H1 (cell line): Measurements from ENCODE around the gene PKD1L1. TPM values are rescaled to one million over a fixed set of nuclear protein-coding genes. Genes with fewer than 3 reads are reported as not detected.

ENCODE experiments used
- CEBPB ChIP-seq: IDR thresholded peaks from 2 replicates; pipeline ENCODE4 v1.6.1; 2012; ENCODE audit warnings: low read depth, low read length
- CTBP2 ChIP-seq: IDR thresholded peaks from 2 replicates; pipeline ENCODE4 v1.7.0; 2011; ENCODE audit warnings: borderline replicate concordance, mild to moderate bottlenecking, moderate library complexity, mixed read lengths, low read length; ENCODE audit not compliant: insufficient read depth, insufficient read length
- EGR1 ChIP-seq: IDR thresholded peaks from 2 replicates; pipeline ENCODE4 v1.6.1; 2011; ENCODE audit warnings: low read depth, low read length, borderline replicate concordance
- KDM5A ChIP-seq: fragments of 200-600 bp; IDR thresholded peaks from 2 replicates; pipeline ENCODE4 v1.7.1; 2012; ENCODE audit warnings: mild to moderate bottlenecking, low read length, inconsistent platforms, mixed read lengths
- NANOG ChIP-seq: IDR thresholded peaks from 2 replicates; pipeline ENCODE4 v1.6.1; 2011; ENCODE audit warnings: low read length, low read depth, mild to moderate bottlenecking, inconsistent platforms; ENCODE audit not compliant: insufficient read depth, poor library complexity, severe bottlenecking
- POLR2A ChIP-seq, 2 experiments: IDR thresholded peaks; 1 replicate in 1 of 2; 2 replicates in 1 of 2; pipeline ENCODE4 v1.6.1; 2011; ENCODE audit warnings: low read depth in 2 of 2, low read length in 2 of 2, mild to moderate bottlenecking in 2 of 2; ENCODE audit errors: control extremely low read depth in 1 of 2
- POLR2AphosphoS5 ChIP-seq: IDR thresholded peaks from 2 replicates; pipeline ENCODE4 v1.6.1; 2011; ENCODE audit warnings: low read depth, low read length
- RFX5 ChIP-seq: IDR thresholded peaks from 2 replicates; pipeline ENCODE4 v1.6.1; 2011; ENCODE audit warnings: low read depth, low read length, improper control_type of control experiment, borderline replicate concordance
- polyA plus RNA-seq, 7 experiments: library from polyadenylated mRNA; depleted of rRNA in 3 of 7; stranded (reverse) in 5 of 7; unstranded in 2 of 7; fragments of >200 nt in 5 of 7; fragments of 200-250 nt in 2 of 7; gene quantifications; 1 replicate in 5 of 7; 2 replicates in 1 of 7; 4 replicates in 1 of 7; pipeline versions ENCODE4 v1.2.1 to v1.2.3, GENCODE V29; 2011 to 2013; ENCODE audit warnings: missing spikeins in 2 of 7, mixed read lengths in 2 of 7
- total RNA-seq: library from RNA; stranded (reverse); fragmentation: NEBNext Ultra II Directional; extraction: Animal tissue kit (Norgen Biotek cat#: 25700); gene quantifications from 2 replicates; pipeline ENCODE4 v1.2.1, GENCODE V29; 2021
- TF ChIP-seq, protein P1 (sequence below): fragments of 300-600 bp; sonication (generic); IDR thresholded peaks from 2 replicates; pipeline ENCODE4 v1.7.1; 2012; ENCODE audit warnings: low read length, moderate library complexity, mild to moderate bottlenecking, inconsistent platforms; ENCODE audit not compliant: insufficient replicate concordance

PKD1L1 gene
- total and polyA plus RNA-seq, 2 of the 8 experiments (the other 6 are each of a cell fraction or from before 2014, with no cell fraction given) = 0.22 to 0.35 TPM

GRCh38 chr7:47979145-47979831, 31.0 kb upstream of the PKD1L1 start, which contains the start of gene HUS1 (continued):
- TF ChIP-seq, protein P1, sequence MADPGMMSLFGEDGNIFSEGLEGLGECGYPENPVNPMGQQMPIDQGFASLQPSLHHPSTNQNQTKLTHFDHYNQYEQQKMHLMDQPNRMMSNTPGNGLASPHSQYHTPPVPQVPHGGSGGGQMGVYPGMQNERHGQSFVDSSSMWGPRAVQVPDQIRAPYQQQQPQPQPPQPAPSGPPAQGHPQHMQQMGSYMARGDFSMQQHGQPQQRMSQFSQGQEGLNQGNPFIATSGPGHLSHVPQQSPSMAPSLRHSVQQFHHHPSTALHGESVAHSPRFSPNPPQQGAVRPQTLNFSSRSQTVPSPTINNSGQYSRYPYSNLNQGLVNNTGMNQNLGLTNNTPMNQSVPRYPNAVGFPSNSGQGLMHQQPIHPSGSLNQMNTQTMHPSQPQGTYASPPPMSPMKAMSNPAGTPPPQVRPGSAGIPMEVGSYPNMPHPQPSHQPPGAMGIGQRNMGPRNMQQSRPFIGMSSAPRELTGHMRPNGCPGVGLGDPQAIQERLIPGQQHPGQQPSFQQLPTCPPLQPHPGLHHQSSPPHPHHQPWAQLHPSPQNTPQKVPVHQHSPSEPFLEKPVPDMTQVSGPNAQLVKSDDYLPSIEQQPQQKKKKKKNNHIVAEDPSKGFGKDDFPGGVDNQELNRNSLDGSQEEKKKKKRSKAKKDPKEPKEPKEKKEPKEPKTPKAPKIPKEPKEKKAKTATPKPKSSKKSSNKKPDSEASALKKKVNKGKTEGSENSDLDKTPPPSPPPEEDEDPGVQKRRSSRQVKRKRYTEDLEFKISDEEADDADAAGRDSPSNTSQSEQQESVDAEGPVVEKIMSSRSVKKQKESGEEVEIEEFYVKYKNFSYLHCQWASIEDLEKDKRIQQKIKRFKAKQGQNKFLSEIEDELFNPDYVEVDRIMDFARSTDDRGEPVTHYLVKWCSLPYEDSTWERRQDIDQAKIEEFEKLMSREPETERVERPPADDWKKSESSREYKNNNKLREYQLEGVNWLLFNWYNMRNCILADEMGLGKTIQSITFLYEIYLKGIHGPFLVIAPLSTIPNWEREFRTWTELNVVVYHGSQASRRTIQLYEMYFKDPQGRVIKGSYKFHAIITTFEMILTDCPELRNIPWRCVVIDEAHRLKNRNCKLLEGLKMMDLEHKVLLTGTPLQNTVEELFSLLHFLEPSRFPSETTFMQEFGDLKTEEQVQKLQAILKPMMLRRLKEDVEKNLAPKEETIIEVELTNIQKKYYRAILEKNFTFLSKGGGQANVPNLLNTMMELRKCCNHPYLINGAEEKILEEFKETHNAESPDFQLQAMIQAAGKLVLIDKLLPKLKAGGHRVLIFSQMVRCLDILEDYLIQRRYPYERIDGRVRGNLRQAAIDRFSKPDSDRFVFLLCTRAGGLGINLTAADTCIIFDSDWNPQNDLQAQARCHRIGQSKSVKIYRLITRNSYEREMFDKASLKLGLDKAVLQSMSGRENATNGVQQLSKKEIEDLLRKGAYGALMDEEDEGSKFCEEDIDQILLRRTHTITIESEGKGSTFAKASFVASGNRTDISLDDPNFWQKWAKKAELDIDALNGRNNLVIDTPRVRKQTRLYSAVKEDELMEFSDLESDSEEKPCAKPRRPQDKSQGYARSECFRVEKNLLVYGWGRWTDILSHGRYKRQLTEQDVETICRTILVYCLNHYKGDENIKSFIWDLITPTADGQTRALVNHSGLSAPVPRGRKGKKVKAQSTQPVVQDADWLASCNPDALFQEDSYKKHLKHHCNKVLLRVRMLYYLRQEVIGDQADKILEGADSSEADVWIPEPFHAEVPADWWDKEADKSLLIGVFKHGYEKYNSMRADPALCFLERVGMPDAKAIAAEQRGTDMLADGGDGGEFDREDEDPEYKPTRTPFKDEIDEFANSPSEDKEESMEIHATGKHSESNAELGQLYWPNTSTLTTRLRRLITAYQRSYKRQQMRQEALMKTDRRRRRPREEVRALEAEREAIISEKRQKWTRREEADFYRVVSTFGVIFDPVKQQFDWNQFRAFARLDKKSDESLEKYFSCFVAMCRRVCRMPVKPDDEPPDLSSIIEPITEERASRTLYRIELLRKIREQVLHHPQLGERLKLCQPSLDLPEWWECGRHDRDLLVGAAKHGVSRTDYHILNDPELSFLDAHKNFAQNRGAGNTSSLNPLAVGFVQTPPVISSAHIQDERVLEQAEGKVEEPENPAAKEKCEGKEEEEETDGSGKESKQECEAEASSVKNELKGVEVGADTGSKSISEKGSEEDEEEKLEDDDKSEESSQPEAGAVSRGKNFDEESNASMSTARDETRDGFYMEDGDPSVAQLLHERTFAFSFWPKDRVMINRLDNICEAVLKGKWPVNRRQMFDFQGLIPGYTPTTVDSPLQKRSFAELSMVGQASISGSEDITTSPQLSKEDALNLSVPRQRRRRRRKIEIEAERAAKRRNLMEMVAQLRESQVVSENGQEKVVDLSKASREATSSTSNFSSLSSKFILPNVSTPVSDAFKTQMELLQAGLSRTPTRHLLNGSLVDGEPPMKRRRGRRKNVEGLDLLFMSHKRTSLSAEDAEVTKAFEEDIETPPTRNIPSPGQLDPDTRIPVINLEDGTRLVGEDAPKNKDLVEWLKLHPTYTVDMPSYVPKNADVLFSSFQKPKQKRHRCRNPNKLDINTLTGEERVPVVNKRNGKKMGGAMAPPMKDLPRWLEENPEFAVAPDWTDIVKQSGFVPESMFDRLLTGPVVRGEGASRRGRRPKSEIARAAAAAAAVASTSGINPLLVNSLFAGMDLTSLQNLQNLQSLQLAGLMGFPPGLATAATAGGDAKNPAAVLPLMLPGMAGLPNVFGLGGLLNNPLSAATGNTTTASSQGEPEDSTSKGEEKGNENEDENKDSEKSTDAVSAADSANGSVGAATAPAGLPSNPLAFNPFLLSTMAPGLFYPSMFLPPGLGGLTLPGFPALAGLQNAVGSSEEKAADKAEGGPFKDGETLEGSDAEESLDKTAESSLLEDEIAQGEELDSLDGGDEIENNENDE = no peak
- no peak for TF ChIP-seq RFX5
- peak; percentile 67 for TF ChIP-seq NANOG
- 0 out of 2 replicates have a peak, but pooled peaks have one; percentile 48 for TF ChIP-seq EGR1
- peak; percentile 92 for TF ChIP-seq POLR2AphosphoS5
- no peak for TF ChIP-seq CEBPB
- TF ChIP-seq CTBP2 = peak; percentile 90
- TF ChIP-seq POLR2A (IDR thresholded peaks at IDR 0.05; ENCODE audit: control extremely low read depth in 1 of 2, low read depth in 2 of 2, low read length in 2 of 2) = peak; percentile 84 to 97
- peak; percentile 52; the same call in 1 of the 2 replicates for TF ChIP-seq KDM5A
